NOMO-1 treated with DMSO at 0.1 percent for 48 hours (cell line): ENCODE results near the gene DDX51.

Source experiments
- DNase-seq: peaks from one replicate; lab custom pipeline; 2025; ENCODE audit not compliant: unreplicated experiment; lab: John Stamatoyannopoulos, UW

Gene DDX51

GRCh38 chr12:132094269-132094891 is 49.7 kb downstream of the DDX51 start:
- DNase-seq, result no peak

DNA sequence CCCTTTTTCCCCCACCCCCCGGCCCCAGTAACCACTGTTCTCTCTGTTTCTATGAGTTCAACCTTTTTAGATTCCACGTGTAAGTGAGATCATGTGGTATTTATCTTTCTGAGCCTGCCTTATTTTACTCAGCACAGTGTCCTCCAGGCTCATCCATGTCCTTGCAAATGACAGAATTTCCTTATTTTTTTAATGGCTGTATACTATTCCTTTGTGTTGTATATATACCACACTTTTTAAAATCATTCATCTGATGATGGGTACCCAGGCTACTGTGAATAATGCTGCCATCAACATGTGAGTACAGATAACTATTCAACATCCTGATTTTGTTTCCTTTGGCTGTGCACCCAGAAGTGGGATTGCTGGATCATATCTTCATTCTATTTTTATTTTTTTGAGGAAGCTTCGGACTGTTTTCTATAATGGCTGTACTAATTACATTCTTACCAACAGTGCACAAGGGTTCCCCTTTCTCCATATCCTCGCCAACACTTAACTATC is 54.7 kb downstream of the DDX51 start:
- no peak for DNase-seq
